HUES48 (cell line): ENCODE measurements around the gene SAMM50.

Experiments used
- H3K27ac ChIP-seq: one replicate; pipeline ENCODE4 v1.7.0; 2013; ENCODE audit warnings: low read depth, low read length, inconsistent platforms
- H3K27me3 ChIP-seq: 2 replicates; pipeline ENCODE4 v1.6.1; 2013; ENCODE audit warnings: mild to moderate bottlenecking, low read length; ENCODE audit not compliant: control insufficient read depth, insufficient read depth
- H3K36me3 ChIP-seq: 2 replicates; pipeline ENCODE4 v1.6.1; 2013; ENCODE audit warnings: low read length; ENCODE audit not compliant: control insufficient read depth, insufficient read depth
- H3K4me1 ChIP-seq: 2 replicates; pipeline ENCODE4 v1.6.1; 2013; ENCODE audit warnings: mild to moderate bottlenecking, low read length; ENCODE audit not compliant: control insufficient read depth, insufficient read depth
- H3K4me3 ChIP-seq: 2 replicates; pipeline ENCODE4 v1.5.1; 2013; ENCODE audit warnings: mild to moderate bottlenecking, low read depth, low read length
- H3K9ac ChIP-seq: 2 replicates; pipeline ENCODE4 v1.6.1; 2013; ENCODE audit warnings: mild to moderate bottlenecking, low read depth, low read length, moderate library complexity
- H3K9me3 ChIP-seq: 2 replicates; pipeline ENCODE4 v1.6.1; 2013; ENCODE audit warnings: low read length; ENCODE audit not compliant: control insufficient read depth, insufficient read depth

The SAMM50 gene

GRCh38 chr22:43955040-43955882, at the start of gene SAMM50:
TSS of gene SAMM50 (plus strand) at chr22:43955442. CDS start at chr22:43955578, 136 bp downstream.
- Histone ChIP-seq H3K9ac (peak within 1 kb of the TSS; percentile 74), H3K4me1 (peaks cover 20% of the 10 kb centered on the region), H3K36me3 (no peaks in the 10 kb centered on the region), H3K27ac (peak within 1 kb of the TSS; percentile 88), H3K27me3 (no peaks in the 10 kb centered on the region), H3K4me3 (peak within 1 kb of the TSS; percentile 74), H3K9me3 (no peaks in the 10 kb centered on the region)

GRCh38 chr22:43905681-43906080, 49.6 kb upstream of the SAMM50 start:
- Histone ChIP-seq H3K27me3 (no peaks in the 10 kb centered on the region), H3K36me3 (no peaks in the 10 kb centered on the region), H3K4me3 (no peak overlapping the region), H3K9ac (no peak overlapping the region), H3K27ac (no peak overlapping the region), H3K9me3 (no peaks in the 10 kb centered on the region), H3K4me1 (no peaks in the 10 kb centered on the region; the same call in 1 of the 2 replicates)

- Histone ChIP-seq H3K27ac (no peak overlapping the region), H3K36me3 (no peaks in the 10 kb centered on the region), H3K9me3 (no peaks in the 10 kb centered on the region), H3K4me3 (no peak overlapping the region), H3K27me3 (no peaks in the 10 kb centered on the region; the same call in 1 of the 2 replicates), H3K9ac (no peak overlapping the region), H3K4me1 (no peaks in the 10 kb centered on the region; the same call in 1 of the 2 replicates)
These were observed 45.5 kb upstream of the SAMM50 start for GRCh38 chr22:43909708-43910107.

- H3K4me3 ChIP-seq = no peak overlapping the region
- no peaks in the 10 kb centered on the region; the same call in 1 of the 2 replicates for H3K4me1 ChIP-seq
- H3K27me3 ChIP-seq = no peaks in the 10 kb centered on the region; the same call in 1 of the 2 replicates
- H3K27ac ChIP-seq = no peak overlapping the region
- H3K9ac ChIP-seq = no peak overlapping the region
- H3K36me3 ChIP-seq = no peaks in the 10 kb centered on the region
- H3K9me3 ChIP-seq = no peaks in the 10 kb centered on the region
These were observed 45.0 kb upstream of the SAMM50 start for GRCh38 chr22:43910178-43910695.

GRCh38 chr22:43911351-43911750, 43.9 kb upstream of the SAMM50 start:
- no peaks in the 10 kb centered on the region for H3K36me3 ChIP-seq
- no peaks in the 10 kb centered on the region; the same call in 1 of the 2 replicates for H3K4me1 ChIP-seq
- H3K4me3 ChIP-seq = no peak overlapping the region
- H3K9me3 ChIP-seq = no peaks in the 10 kb centered on the region
- no peak overlapping the region for H3K27ac ChIP-seq
- no peak overlapping the region for H3K9ac ChIP-seq
- no peaks in the 10 kb centered on the region; the same call in 1 of the 2 replicates for H3K27me3 ChIP-seq

- H3K27ac ChIP-seq = no peak overlapping the region
- no peak overlapping the region for H3K9ac ChIP-seq
- H3K4me1 ChIP-seq = no peaks in the 10 kb centered on the region
- no peaks in the 10 kb centered on the region for H3K9me3 ChIP-seq
- H3K36me3 ChIP-seq = no peaks in the 10 kb centered on the region
- no peak overlapping the region for H3K4me3 ChIP-seq
- H3K27me3 ChIP-seq = no peaks in the 10 kb centered on the region
These were observed 37.7 kb upstream of the SAMM50 start for GRCh38 chr22:43917521-43917920.

GRCh38 chr22:43919106-43919973, 35.9 kb upstream of the SAMM50 start:
- Histone ChIP-seq H3K4me3 (no peak overlapping the region), H3K9ac (no peak overlapping the region), H3K36me3 (no peaks in the 10 kb centered on the region), H3K27ac (no peak overlapping the region), H3K9me3 (no peaks in the 10 kb centered on the region), H3K27me3 (no peaks in the 10 kb centered on the region), H3K4me1 (0 out of 2 replicates have a peak, but pooled peaks cover 4% of the 10 kb centered on the region)

GRCh38 chr22:43921370-43921769, 33.9 kb upstream of the SAMM50 start:
- no peak overlapping the region for H3K9ac ChIP-seq
- H3K4me3 ChIP-seq = no peak overlapping the region
- no peaks in the 10 kb centered on the region for H3K27me3 ChIP-seq
- H3K9me3 ChIP-seq = no peaks in the 10 kb centered on the region
- 0 out of 2 replicates have a peak, but pooled peaks cover 10% of the 10 kb centered on the region for H3K4me1 ChIP-seq
- no peak overlapping the region for H3K27ac ChIP-seq
- H3K36me3 ChIP-seq = no peaks in the 10 kb centered on the region

- H3K27me3 ChIP-seq = no peaks in the 10 kb centered on the region
- H3K9ac ChIP-seq = no peak overlapping the region
- H3K4me1 ChIP-seq = 0 out of 2 replicates have a peak, but pooled peaks cover 10% of the 10 kb centered on the region
- H3K9me3 ChIP-seq = no peaks in the 10 kb centered on the region
- no peak overlapping the region for H3K27ac ChIP-seq
- H3K4me3 ChIP-seq = no peak overlapping the region
- H3K36me3 ChIP-seq = peaks cover 7% of the 10 kb centered on the region
These were observed 33.1 kb upstream of the SAMM50 start for GRCh38 chr22:43922123-43922522.

- H3K9ac ChIP-seq = no peak overlapping the region
- peak overlapping the region; percentile 67 for H3K4me3 ChIP-seq
- peak overlapping the region; percentile 72 for H3K27ac ChIP-seq
These were observed 32.1 kb upstream of the SAMM50 start for GRCh38 chr22:43923191-43923590.

More at GRCh38 chr22:43923191-43923590, 32.1 kb upstream of the SAMM50 start:
- H3K9me3 ChIP-seq = no peaks in the 10 kb centered on the region
- H3K36me3 ChIP-seq = peaks cover 16% of the 10 kb centered on the region
- H3K4me1 ChIP-seq = 0 out of 2 replicates have a peak, but pooled peaks cover 10% of the 10 kb centered on the region
- H3K27me3 ChIP-seq = no peaks in the 10 kb centered on the region
